ENCODE data around the gene TMEM143. TPM values are rescaled to one million over a fixed set of nuclear protein-coding genes. Genes with fewer than 3 reads are reported as not detected.

Gene TMEM143
- total RNA-seq, 1 experiment from 2014 or later, result 6.6 TPM

DNA sequence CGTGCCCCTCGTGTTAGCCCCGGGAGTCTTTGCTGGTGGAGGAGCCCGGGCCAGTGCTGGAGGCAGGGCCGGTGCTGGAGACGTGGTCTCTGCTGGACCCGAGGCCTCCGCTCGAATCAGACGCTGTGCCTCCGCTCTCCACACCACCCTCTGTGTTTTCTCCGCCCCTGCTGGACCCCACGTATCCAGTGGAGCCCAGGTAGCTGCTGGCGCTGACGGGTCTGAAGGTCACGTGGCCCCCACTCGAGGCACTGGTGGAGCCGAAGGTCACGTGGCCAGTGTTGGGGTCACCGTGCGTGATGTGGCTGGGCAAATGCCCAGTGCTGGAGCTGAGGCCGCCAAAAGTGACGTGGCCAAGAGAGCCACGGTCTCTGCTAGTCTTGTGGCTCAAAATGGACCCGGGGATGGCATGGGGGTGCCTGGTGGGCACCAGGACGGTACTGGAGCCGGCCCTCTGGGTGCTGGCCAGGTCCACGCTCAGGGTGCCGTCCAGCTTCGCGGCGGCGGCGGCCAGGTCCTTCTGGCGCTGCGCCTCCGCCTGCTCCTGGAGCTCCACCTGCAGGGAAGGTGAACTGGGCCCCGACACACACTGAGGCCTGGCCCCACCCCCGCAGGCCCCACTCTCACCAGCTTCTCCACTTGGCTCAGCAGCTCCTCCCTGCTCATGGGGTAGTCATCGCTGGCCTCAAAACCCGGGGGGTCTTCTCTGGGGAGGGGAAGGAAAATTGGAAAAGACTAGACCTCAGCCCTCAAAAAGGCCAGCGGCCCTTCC is 66.6 kb downstream of the TMEM143 start:
- CTCF ChIA-PET, result no interaction called here
- in situ Hi-C loops (cut with HindIII; ENCODE audit: low pct_unique_long_range_greater_than_20kb, low sequenced_read_pairs), result no loop called here

GRCh38 chr19:48295458-48295857 is 68.3 kb downstream of the TMEM143 start:
- Histone ChIP-seq H3K4me1 (ENCODE audit: control insufficient read depth, insufficient read depth, low read length) (no peaks in the 10 kb centered on the region), H3K27ac (ENCODE audit: low read length) (no peak overlapping the region), H3K9me3 (ENCODE audit: control insufficient read depth, insufficient read depth, low read depth, low read length) (no peaks in the 10 kb centered on the region), H3K27me3 (ENCODE audit: control insufficient read depth, insufficient read depth, low read length) (no peaks in the 10 kb centered on the region), H3K4me3 (ENCODE audit: low read depth in 2 of 2, low read length in 2 of 2) (no peak overlapping the region), H3K36me3 (ENCODE audit: control insufficient read depth, insufficient read depth, low read length) (no peaks in the 10 kb centered on the region)
- no TSS peak for BruUV-seq (replicated peaks)
- DNase-seq (ENCODE audit: low read depth, low spot score), result no peak
- intact Hi-C loops (cut with micrococcal nuclease; ENCODE audit: unreplicated experiment) (no loop called here), in situ Hi-C loops (cut with HindIII; ENCODE audit: low pct_unique_long_range_greater_than_20kb, low sequenced_read_pairs) (no loop called here)
- CTCF ChIA-PET, result no interaction called here
- POLR2A ChIA-PET, result no interaction called here
- TF ChIP-seq POLR2AphosphoS5 (IDR thresholded peaks at IDR 0.05; ENCODE audit: low read depth, low read length), result no peak
- ATAC-seq, result no peak

More for the DNA sequence above, 66.6 kb downstream of the TMEM143 start:
- ATAC-seq, result no peak; the same call in 1 of the 2 replicates
- Histone ChIP-seq H3K27ac (ENCODE audit: low read length) (no peak overlapping the region), H3K4me1 (ENCODE audit: control insufficient read depth, insufficient read depth, low read length) (no peaks in the 10 kb centered on the region), H3K36me3 (ENCODE audit: control insufficient read depth, insufficient read depth, low read length) (no peaks in the 10 kb centered on the region), H3K4me3 (ENCODE audit: low read depth in 2 of 2, low read length in 2 of 2) (no peak overlapping the region), H3K27me3 (ENCODE audit: control insufficient read depth, insufficient read depth, low read length) (no peaks in the 10 kb centered on the region), H3K9me3 (ENCODE audit: control insufficient read depth, insufficient read depth, low read depth, low read length) (no peaks in the 10 kb centered on the region)
- TF ChIP-seq SIN3A (IDR thresholded peaks at IDR 0.05; ENCODE audit: borderline replicate concordance, insufficient read depth, low read depth, low read length) (no peak), REST (IDR thresholded peaks at IDR 0.05; ENCODE audit: insufficient read depth in 1 of 2, low read depth in 2 of 2, low read length in 1 of 2) (no peak), TCF7L2 (IDR thresholded peaks at IDR 0.05; ENCODE audit: low read depth, low read length) (no peak), CTCF (IDR thresholded peaks at IDR 0.05) (no peak), POLR2AphosphoS5 (IDR thresholded peaks at IDR 0.05; ENCODE audit: low read depth, low read length) (no peak)
- BruUV-seq (replicated peaks), result no TSS peak
- intact Hi-C loops (cut with micrococcal nuclease; ENCODE audit: unreplicated experiment), result no loop called here
- DNase-seq (ENCODE audit: low read depth, low spot score), result no peak
- POLR2A ChIA-PET, result no interaction called here

GRCh38 chr19:48292798-48293197 is 70.9 kb downstream of the TMEM143 start:
- CTCF ChIA-PET, result no interaction called here
- Histone ChIP-seq H3K36me3 (ENCODE audit: control insufficient read depth, insufficient read depth, low read length) (no peaks in the 10 kb centered on the region), H3K4me1 (ENCODE audit: control insufficient read depth, insufficient read depth, low read length) (peaks cover 3% of the 10 kb centered on the region; the same call in 1 of the 2 replicates), H3K9me3 (ENCODE audit: control insufficient read depth, insufficient read depth, low read depth, low read length) (no peaks in the 10 kb centered on the region), H3K27ac (ENCODE audit: low read length) (no peak overlapping the region), H3K4me3 (ENCODE audit: low read depth in 2 of 2, low read length in 2 of 2) (no peak overlapping the region), H3K27me3 (ENCODE audit: control insufficient read depth, insufficient read depth, low read length) (no peaks in the 10 kb centered on the region)
- no TSS peak for BruUV-seq (replicated peaks)
- DNase-seq (ENCODE audit: low read depth, low spot score) (no peak), ATAC-seq (no peak)
- intact Hi-C loops (cut with micrococcal nuclease; ENCODE audit: unreplicated experiment), result no loop called here
- in situ Hi-C loops (cut with HindIII; ENCODE audit: low pct_unique_long_range_greater_than_20kb, low sequenced_read_pairs), result no loop called here
- TF ChIP-seq REST (IDR thresholded peaks at IDR 0.05; ENCODE audit: insufficient read depth in 1 of 2, low read depth in 2 of 2, low read length in 1 of 2) (no peak), CTCF (IDR thresholded peaks at IDR 0.05) (no peak), POLR2AphosphoS5 (IDR thresholded peaks at IDR 0.05; ENCODE audit: low read depth, low read length) (no peak), TCF7L2 (IDR thresholded peaks at IDR 0.05; ENCODE audit: low read depth, low read length) (no peak), SIN3A (IDR thresholded peaks at IDR 0.05; ENCODE audit: borderline replicate concordance, insufficient read depth, low read depth, low read length) (no peak)
- POLR2A ChIA-PET, result no interaction called here
